ENCODE results near the gene ZNF44.

ZNF44 gene

GRCh38 chr19:12294249-12295158 lies at the start of gene ZNF44:
Gene ZNF44, minus strand, starts transcription at chr19:12294883. Its CDS starts 189 bp downstream, at chr19:12294694.
- H3K4me1 ChIP-seq (ENCODE audit: control insufficient read depth, insufficient read depth, low read length) = no peaks in the 10 kb centered on the region
- ChIA-PET POLR2A (interaction anchor here (0.6 to 1.4 kb wide), 7 partner anchors 23 to 316 kb away, joined by 3 to 7 read pairs (median 4); partner anchors contain the start of genes ZNF136, ZNF443, ZNF490 and ZNF563), CTCF (interaction anchor here (0.6 kb wide), 1 partner anchor 51 kb away, joined by 3 read pairs; no protein-coding TSS in a partner anchor)
- no peak within 1 kb of the TSS; the same call in 1 of the 2 replicates for H3K27ac ChIP-seq (ENCODE audit: extremely low read depth, low read depth, low read length)
- H3K9me3 ChIP-seq (ENCODE audit: control insufficient read depth, insufficient read depth, low read depth, low read length) = no peaks in the 10 kb centered on the region
- H3K4me3 ChIP-seq (ENCODE audit: low read depth, low read length) = peak within 1 kb of the TSS; percentile 69
- H3K36me3 ChIP-seq (ENCODE audit: control insufficient read depth in 2 of 2, insufficient read depth in 1 of 2, low read length in 2 of 2) = peaks cover 0 to 8% of the 10 kb centered on the region in 2 experiments; a peak in 2 of 3 replicates
- TF ChIP-seq ZNF692 (tag by site-specific recombination; IDR thresholded peaks at IDR 0.05) = peak; percentile 100
- TF ChIP-seq ZNF837 (tag by site-specific recombination; IDR thresholded peaks at IDR 0.05) = no peak
- no peak for TF ChIP-seq ZNF549 (tag by site-specific recombination; IDR thresholded peaks at IDR 0.05)
- TF ChIP-seq BCL11A (tag by site-specific recombination; IDR thresholded peaks at IDR 0.05; ENCODE audit: low read depth) = peak; percentile 77
- TF ChIP-seq ZFP41 (tag by site-specific recombination; IDR thresholded peaks at IDR 0.05; ENCODE audit: borderline replicate concordance) = no peak
- TF ChIP-seq PATZ1 (tag by site-specific recombination; IDR thresholded peaks at IDR 0.05) = no peak
- no peak for TF ChIP-seq ZNF311 (tag by site-specific recombination; IDR thresholded peaks at IDR 0.05; ENCODE audit: borderline replicate concordance)
- TF ChIP-seq KLF9 (tag by site-specific recombination; IDR thresholded peaks at IDR 0.05; ENCODE audit: low read depth) = peak; percentile 84
- TF ChIP-seq ZNF776 (tag by site-specific recombination; IDR thresholded peaks at IDR 0.05; ENCODE audit: borderline replicate concordance) = no peak
- peak; percentile 70 for TF ChIP-seq KLF16 (tag by site-specific recombination; IDR thresholded peaks at IDR 0.05)
- TF ChIP-seq ZNF654 (tag by site-specific recombination; IDR thresholded peaks at IDR 0.05; ENCODE audit: low read depth) = no peak
- peak; percentile 86 for TF ChIP-seq SP3 (tag by site-specific recombination; IDR thresholded peaks at IDR 0.05)
- peak; percentile 85 for TF ChIP-seq ZXDB (tag by site-specific recombination; IDR thresholded peaks at IDR 0.05)
- peak; percentile 89 for TF ChIP-seq BCL11B (tag by site-specific recombination; IDR thresholded peaks at IDR 0.05; ENCODE audit: low read depth)
- peak; percentile 99 for TF ChIP-seq ZNF600 (tag by site-specific recombination; IDR thresholded peaks at IDR 0.05)
- TF ChIP-seq ZIC2 (tag by site-specific recombination; IDR thresholded peaks at IDR 0.05) = peak; percentile 11; the same call in 1 of the 2 replicates
- no peak for TF ChIP-seq EGR2 (tag by site-specific recombination; IDR thresholded peaks at IDR 0.05; ENCODE audit: low read depth)
- TF ChIP-seq PRDM6 (tag by site-specific recombination; IDR thresholded peaks at IDR 0.05) = no peak
- no peak for TF ChIP-seq ZSCAN30 (tag by site-specific recombination; IDR thresholded peaks at IDR 0.05)
- peak; percentile 14 for TF ChIP-seq ZBTB26 (tag by site-specific recombination; optimal IDR thresholded peaks at IDR 0.05)
- TF ChIP-seq SCRT2 (tag by site-specific recombination; IDR thresholded peaks at IDR 0.05) = peak; percentile 69
- peak; percentile 98 for TF ChIP-seq SP2 (tag by site-specific recombination; IDR thresholded peaks at IDR 0.05)
- no peak for TF ChIP-seq ZNF174 (tag by site-specific recombination; IDR thresholded peaks at IDR 0.05)
- no peak; the same call in 1 of the 2 replicates for TF ChIP-seq ZBTB49 (tag by site-specific recombination; IDR thresholded peaks at IDR 0.05; ENCODE audit: low read depth)
- TF ChIP-seq ZNF2 (tag by site-specific recombination; IDR thresholded peaks at IDR 0.05) = no peak
- TF ChIP-seq ZSCAN18 (tag by site-specific recombination; IDR thresholded peaks at IDR 0.05) = no peak
- peak; percentile 99 for TF ChIP-seq ZFP69B (tag by site-specific recombination; IDR thresholded peaks at IDR 0.05)
